IMR-90 (cell line): ENCODE results near the gene SLC35G1.

Experiments used
- POLR2A ChIP-seq: IDR thresholded peaks from 2 replicates; pipeline ENCODE4 v1.6.1; 2012; ENCODE audit warnings: mild to moderate bottlenecking, low read depth, low read length
- RAD21 ChIP-seq: IDR thresholded peaks from 2 replicates; pipeline ENCODE4 v1.6.1; 2012; ENCODE audit warnings: low read length, improper control_type of control experiment
- TF ChIP-seq, protein P1 (sequence below): conservative IDR thresholded peaks from 2 replicates; pipeline ENCODE4 v1.5.1; 2012; ENCODE audit warnings: mild to moderate bottlenecking, low read depth, low read length, improper control_type of control experiment

DNA sequence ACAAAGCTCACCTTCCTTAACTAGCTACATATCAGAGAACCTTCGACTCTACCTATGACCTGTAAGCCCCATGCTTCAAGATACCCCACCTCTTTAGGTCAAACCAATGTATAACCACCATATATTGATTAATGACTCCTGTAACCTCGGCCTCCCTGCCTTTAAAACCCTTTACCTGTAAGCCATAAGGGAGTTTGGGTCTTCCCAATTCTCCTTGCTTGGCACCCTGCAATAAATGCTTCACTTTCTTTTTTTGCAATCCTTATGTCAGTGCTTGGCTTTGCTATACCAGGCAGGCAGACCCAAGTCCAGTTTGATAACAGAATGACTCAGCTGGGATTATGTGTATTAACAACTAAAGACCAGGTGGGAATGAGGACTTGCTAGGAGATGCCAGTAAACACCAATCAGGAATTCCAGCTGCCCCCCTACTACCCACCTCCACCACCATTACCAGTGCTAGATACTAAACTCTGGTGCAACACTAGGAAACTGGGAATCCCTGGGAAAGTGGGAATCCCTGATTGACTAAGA lies 22.0 kb upstream of the SLC35G1 start:
- TF ChIP-seq RAD21 (no peak), POLR2A (no peak)
- TF ChIP-seq, protein P1, sequence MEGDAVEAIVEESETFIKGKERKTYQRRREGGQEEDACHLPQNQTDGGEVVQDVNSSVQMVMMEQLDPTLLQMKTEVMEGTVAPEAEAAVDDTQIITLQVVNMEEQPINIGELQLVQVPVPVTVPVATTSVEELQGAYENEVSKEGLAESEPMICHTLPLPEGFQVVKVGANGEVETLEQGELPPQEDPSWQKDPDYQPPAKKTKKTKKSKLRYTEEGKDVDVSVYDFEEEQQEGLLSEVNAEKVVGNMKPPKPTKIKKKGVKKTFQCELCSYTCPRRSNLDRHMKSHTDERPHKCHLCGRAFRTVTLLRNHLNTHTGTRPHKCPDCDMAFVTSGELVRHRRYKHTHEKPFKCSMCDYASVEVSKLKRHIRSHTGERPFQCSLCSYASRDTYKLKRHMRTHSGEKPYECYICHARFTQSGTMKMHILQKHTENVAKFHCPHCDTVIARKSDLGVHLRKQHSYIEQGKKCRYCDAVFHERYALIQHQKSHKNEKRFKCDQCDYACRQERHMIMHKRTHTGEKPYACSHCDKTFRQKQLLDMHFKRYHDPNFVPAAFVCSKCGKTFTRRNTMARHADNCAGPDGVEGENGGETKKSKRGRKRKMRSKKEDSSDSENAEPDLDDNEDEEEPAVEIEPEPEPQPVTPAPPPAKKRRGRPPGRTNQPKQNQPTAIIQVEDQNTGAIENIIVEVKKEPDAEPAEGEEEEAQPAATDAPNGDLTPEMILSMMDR = no peak
